ENCODE measurements around the gene MOCS2. TPM values are rescaled to one million over a fixed set of nuclear protein-coding genes. Genes with fewer than 3 reads are reported as not detected.
A peak's percentile ranks its signal among the peaks of the same experiment; 100 is the strongest.
"Not testable (repeated sequence)": the region's sequence is repeated elsewhere in the genome, so short reads cannot be mapped to it uniquely, and the experiment has no call there.

Gene MOCS2
- 10 to 100 TPM; 63.3 to 91.3 (median 75.2) TPM for polyA plus RNA-seq (ENCODE audit: insufficient read length in 4 of 4)

DNA sequence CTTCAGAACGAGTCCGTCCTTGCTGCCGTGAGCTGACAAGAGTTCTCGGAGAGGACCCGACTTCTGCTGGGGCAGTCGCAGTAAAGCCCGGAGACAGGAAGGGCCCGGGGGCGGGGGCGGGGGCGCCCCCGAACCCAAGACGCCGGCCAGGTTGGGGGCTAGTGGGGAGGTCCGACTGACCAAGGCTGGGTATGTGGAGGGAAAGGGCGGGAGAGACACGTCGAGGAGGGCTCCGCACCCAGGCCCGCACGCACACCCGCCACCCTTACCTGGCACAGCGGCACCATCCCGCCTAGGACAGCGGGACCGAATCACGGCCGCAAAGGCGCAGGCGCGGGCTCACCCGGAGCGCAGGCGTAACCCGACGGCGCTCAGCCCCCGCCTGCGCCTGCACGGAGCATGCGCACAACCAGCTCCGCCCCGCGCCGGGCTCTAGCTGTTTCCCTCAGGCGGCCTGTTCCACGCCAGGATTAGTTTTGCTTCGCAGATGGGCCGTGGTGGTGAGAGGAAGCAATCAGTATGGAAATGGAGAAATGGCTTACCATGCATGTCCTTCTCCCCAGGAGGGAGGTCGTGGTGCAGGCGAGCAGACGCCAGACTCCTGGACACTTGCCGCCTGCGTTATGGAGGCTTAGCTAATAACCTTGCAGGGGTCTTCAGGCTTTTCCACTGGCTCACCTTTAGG lies at the start of gene MOCS2:
MOCS2 (minus strand) TSS at position 315 of the 685 bp plus-strand sequence. CDS start 2,583 bp downstream, outside the sequence.
- DNase-seq (ENCODE audit: low read depth in 4 of 4, low spot score in 2 of 4): peak; percentile 77 to 86 (median 82)

DNA sequence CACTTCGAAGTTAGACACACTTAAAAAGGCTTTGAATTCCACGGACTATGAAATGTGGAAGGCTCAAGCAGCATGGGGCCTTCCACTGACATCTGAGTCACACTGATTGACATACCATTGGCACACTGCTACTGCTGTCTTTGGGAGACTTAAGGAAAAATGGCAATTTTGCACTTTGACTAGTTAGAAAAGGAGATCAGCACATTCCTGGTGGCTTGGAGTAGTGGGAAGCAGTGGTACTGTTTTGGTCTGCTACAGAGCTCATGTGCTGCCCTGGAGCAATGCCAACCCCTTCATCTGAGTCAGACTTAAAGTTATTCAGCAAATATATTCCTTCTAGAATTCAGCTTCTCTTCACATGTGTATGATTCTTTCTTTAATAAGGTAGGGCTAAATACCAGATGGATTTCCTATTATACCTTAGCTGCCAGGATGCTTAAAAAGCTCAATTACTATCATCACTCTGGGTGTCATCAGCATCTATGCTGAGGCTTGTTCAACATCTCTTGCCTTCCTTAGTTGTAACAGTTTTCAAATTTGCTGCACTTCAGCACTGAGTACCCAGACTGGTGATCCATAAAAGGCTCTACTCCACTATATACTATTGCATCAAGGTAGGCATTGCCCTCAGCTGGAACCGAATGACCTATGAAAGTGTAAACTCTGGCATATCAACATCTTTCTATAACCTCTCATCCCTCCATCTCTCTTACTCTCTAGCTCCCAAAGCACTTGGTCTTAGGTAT lies 42.3 kb upstream of the MOCS2 start:
- no peak for DNase-seq (ENCODE audit: low read depth in 4 of 4, low spot score in 2 of 4)

DNA sequence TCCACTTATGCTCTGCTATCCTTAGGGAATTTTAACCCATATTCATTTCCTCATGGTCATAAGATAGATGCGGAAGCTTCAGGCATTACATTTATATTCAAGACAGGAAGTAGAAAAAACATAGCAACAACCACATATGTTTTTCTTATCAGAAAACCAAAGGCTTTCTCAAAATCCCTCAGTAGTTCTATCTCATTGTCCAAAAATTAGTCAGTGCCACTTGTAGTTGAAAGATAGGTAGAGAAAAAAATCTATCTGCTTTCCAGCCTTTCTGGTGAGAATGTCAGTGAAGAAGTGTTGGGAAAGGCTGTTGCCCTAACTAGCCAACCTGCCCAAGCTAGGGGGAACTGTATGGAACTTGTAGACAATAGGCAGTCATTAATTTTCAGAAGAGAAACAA lies 23.5 kb upstream of the MOCS2 start:
- DNase-seq (ENCODE audit: low read depth in 4 of 4, low spot score in 2 of 4): no peak

GRCh38 chr5:53130266-53130665 lies 20.7 kb upstream of the MOCS2 start:
- DNase-seq (ENCODE audit: low read depth in 4 of 4, low spot score in 2 of 4): no peak

GRCh38 chr5:53128481-53128880 lies 18.9 kb upstream of the MOCS2 start:
- DNase-seq (ENCODE audit: low read depth in 4 of 4, low spot score in 2 of 4): no peak

- DNase-seq (ENCODE audit: low read depth in 4 of 4, low spot score in 2 of 4): no peak
These were observed 17.6 kb upstream of the MOCS2 start for GRCh38 chr5:53127107-53127506.

DNA sequence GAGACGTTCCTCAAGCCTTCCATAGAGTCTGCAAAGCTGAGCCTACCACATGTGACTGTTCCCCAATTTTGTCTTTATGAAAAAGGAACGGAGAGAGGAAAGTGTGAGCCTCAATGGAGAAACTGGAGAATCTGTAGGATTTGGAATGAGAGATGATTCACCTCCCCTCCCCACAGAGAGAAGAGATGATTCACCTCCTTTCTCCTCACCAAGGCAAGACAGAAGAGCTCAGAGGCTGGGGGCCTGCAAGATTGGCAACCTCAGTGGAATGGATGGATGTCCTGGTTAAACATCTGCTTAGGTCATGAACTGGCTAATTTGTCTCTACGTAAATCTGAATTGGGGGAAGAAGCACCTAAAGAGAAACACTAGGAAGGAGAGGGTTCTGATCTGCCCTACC lies 17.0 kb upstream of the MOCS2 start:
- DNase-seq (ENCODE audit: low read depth in 4 of 4, low spot score in 2 of 4): no peak

DNA sequence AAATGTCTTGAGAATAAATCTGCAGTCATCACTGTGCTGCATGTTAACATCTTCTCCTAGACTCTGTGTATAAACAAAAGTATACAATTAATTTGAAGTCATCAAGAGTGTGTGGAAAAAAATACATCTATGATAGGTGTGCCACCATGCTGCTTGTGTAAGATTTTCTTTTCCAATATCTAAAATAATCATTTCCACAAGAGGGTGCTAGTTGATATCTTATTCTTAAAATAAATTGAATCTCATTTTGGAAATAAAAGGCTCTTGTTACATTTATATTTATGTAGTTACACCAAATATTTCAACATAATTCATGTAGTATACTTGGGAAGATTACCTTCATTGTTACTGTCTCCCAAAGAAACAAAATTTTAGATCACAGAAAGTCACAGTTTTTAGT lies 14.1 kb upstream of the MOCS2 start:
- no peak for DNase-seq (ENCODE audit: low read depth in 4 of 4, low spot score in 2 of 4)

DNA sequence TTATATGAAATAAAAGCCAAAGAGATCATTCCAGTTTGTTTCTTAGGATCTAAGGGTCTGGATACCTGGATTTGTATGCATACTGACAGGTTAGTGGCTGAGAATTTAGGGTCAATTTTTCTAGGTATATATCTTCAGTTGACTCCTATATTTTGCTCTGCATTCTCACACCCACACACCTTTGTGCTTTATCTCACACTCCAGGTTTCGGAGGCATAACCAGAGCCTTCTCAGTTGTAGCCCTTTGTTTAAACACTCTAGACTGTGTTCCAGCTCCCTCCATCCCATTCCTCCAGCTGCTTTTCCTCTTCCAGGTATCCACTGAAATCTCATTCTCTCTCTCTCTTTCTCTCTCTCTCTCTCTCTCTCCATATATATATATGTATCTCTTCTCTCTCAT lies 10.6 kb upstream of the MOCS2 start:
- no peak for DNase-seq (ENCODE audit: low read depth in 4 of 4, low spot score in 2 of 4)

- no peak for DNase-seq (ENCODE audit: low read depth in 4 of 4, low spot score in 2 of 4)
These were observed 9.3 kb upstream of the MOCS2 start for GRCh38 chr5:53118879-53119278.

- DNase-seq (ENCODE audit: low read depth in 4 of 4, low spot score in 2 of 4): no peak
These were observed 7.0 kb upstream of the MOCS2 start for GRCh38 chr5:53116597-53116996.

- DNase-seq (ENCODE audit: low read depth in 4 of 4, low spot score in 2 of 4): no peak
These were observed 5.4 kb upstream of the MOCS2 start for GRCh38 chr5:53114988-53115387.

DNA sequence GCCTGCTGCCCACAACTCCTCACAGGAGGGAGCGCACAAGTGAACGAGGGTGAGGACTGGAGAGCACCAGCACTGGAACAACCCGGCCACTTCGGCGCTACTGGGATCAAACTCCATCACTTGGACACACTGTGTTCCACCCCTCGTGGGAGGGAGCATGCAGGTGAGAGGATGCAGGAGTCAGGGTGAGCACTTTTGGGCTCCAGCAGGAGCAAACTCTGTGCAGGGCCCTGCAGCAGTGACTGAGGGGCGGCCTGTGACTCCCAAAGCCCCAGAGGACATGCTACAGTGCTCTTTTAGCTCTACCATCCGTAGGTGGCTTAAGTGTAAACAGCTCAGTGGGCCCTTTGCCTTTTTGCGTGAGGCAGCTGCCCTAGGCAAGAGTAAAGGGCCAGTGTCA lies 4.4 kb upstream of the MOCS2 start:
- DNase-seq (ENCODE audit: low read depth in 4 of 4, low spot score in 2 of 4): no peak

GRCh38 chr5:53112909-53113308 lies 3.4 kb upstream of the MOCS2 start:
- DNase-seq (ENCODE audit: low read depth in 4 of 4, low spot score in 2 of 4): no peak

- not testable (repeated sequence) for DNase-seq (ENCODE audit: low read depth in 4 of 4, low spot score in 2 of 4)
These were observed 2.8 kb upstream of the MOCS2 start for GRCh38 chr5:53112307-53112706.

- DNase-seq (ENCODE audit: low read depth in 4 of 4, low spot score in 2 of 4): no peak
These were observed 1.6 kb upstream of the MOCS2 start for GRCh38 chr5:53111139-53111538.

DNA sequence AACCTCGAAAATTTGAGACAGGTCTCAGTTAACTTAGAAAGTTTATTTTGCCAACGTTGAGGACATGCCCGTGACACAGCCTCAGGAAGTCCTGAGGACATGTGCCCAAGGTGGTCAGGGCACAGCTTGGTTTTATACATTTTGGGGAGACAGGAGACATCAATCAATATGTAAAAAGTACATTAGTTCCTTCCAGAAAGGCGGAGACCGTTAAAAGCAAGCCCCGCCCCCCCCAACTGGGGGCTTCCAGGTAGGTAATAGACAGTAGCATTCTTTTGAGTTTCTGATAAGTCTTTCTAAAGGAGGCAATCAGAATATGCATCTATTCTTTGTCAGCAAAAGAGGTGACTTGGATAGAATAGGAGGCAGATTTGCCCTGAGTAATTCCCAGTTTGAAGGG lies 599 bp upstream of the MOCS2 start:
- DNase-seq (ENCODE audit: low read depth in 4 of 4, low spot score in 2 of 4): no peak

GRCh38 chr5:53109056-53109442 lies 508 bp downstream of the MOCS2 start:
- DNase-seq (ENCODE audit: low read depth in 4 of 4, low spot score in 2 of 4): peak in 2 of 4 donors; percentile 16 to 59

GRCh38 chr5:53105611-53106300 lies 3.8 kb downstream of the MOCS2 start:
- DNase-seq (ENCODE audit: low read depth in 4 of 4, low spot score in 2 of 4): no peak

GRCh38 chr5:53100606-53101005 lies 9.0 kb downstream of the MOCS2 start:
- DNase-seq (ENCODE audit: low read depth in 4 of 4, low spot score in 2 of 4): no peak

- DNase-seq (ENCODE audit: low read depth in 4 of 4, low spot score in 2 of 4): peak in 1 of 4 donors; percentile 16
These were observed 10.0 kb downstream of the MOCS2 start for GRCh38 chr5:53099546-53099945.
